Measurements from ENCODE around the gene PDZD4. TPM values are rescaled to one million over a fixed set of nuclear protein-coding genes. Genes with fewer than 3 reads are reported as not detected.

The PDZD4 gene
- polyA plus RNA-seq, 3 donors = 0.11 TPM; not detected in 2

DNA sequence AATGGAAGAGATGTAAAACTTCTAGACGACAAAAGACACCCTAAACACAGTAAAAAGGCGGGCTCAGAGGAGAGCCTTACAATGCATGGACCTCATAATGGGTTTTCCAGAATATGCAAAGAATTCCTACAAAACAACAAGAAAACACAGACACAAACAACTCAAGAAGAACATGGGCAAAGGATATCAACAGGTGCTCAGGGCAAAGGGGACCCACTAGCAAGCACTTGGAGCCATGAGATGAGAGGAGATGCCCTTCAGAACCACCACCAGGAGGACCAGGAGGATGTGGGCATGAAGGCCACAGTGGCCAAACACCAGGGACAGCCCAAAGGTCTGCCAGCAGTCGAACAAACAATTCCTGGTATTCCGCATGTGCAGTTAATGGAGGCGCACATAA, 17.2 kb downstream of the PDZD4 start:
- H3K4me1 ChIP-seq (ENCODE audit: control insufficient read depth in 1 of 2, insufficient read depth in 2 of 2, low read length in 2 of 2) = no peaks in the 10 kb centered on the region
- no peak overlapping the region for H3K27ac ChIP-seq (ENCODE audit: low read depth in 1 of 2, low read length in 2 of 2)
- H3K9ac ChIP-seq (ENCODE audit: insufficient read depth, low read length, poor library complexity, severe bottlenecking) = no peak overlapping the region
- intact Hi-C loops (cut with micrococcal nuclease) = no loop called here
- H3K9me3 Mint-ChIP-seq = peaks cover 0 to 18% (median 0%) of the 10 kb centered on the region in 7 donors
- no peak overlapping the region for H2AFZ ChIP-seq (ENCODE audit: insufficient read depth, low read depth, low read length, poor library complexity, severe bottlenecking)
- TF ChIP-seq, protein P1, sequence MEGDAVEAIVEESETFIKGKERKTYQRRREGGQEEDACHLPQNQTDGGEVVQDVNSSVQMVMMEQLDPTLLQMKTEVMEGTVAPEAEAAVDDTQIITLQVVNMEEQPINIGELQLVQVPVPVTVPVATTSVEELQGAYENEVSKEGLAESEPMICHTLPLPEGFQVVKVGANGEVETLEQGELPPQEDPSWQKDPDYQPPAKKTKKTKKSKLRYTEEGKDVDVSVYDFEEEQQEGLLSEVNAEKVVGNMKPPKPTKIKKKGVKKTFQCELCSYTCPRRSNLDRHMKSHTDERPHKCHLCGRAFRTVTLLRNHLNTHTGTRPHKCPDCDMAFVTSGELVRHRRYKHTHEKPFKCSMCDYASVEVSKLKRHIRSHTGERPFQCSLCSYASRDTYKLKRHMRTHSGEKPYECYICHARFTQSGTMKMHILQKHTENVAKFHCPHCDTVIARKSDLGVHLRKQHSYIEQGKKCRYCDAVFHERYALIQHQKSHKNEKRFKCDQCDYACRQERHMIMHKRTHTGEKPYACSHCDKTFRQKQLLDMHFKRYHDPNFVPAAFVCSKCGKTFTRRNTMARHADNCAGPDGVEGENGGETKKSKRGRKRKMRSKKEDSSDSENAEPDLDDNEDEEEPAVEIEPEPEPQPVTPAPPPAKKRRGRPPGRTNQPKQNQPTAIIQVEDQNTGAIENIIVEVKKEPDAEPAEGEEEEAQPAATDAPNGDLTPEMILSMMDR (IDR thresholded peaks at IDR 0.05) = no peak
- H3K4me1 Mint-ChIP-seq = peaks cover 12% of the 10 kb centered on the region
- H3K4me3 Mint-ChIP-seq = no peak overlapping the region
- no peaks in the 10 kb centered on the region for H3K36me3 ChIP-seq (replicated peaks in 1 of 2; ENCODE audit: control insufficient read depth in 1 of 2, insufficient read depth in 2 of 2, low read length in 2 of 2)
- no peaks in the 10 kb centered on the region for H3K36me3 Mint-ChIP-seq
- H3K27me3 ChIP-seq (ENCODE audit: control insufficient read depth in 2 of 2, insufficient read depth in 2 of 2, low read length in 2 of 2) = peaks cover 0 to 15% of the 10 kb centered on the region in 2 donors
- 100% methylated on average over 3 of the region's 5 CpGs for WGBS (ENCODE audit: insufficient coverage)
- no peaks in the 10 kb centered on the region for H3K79me2 ChIP-seq (ENCODE audit: insufficient read depth, low read length)
- peaks cover 31 to 60% (median 54%) of the 10 kb centered on the region in 3 donors for H3K27me3 Mint-ChIP-seq (ENCODE audit: low read depth in 3 of 3)
- no peak for DNase-seq
- H3K4me3 ChIP-seq (replicated peaks in 1 of 3; ENCODE audit: low read depth in 2 of 3, low read length in 3 of 3) = no peak overlapping the region
- H3K4me2 ChIP-seq (replicated peaks; ENCODE audit: extremely low read depth, low read length, poor library complexity, severe bottlenecking) = no peak overlapping the region
- H4K20me1 ChIP-seq (ENCODE audit: insufficient read depth, low read length) = no peaks in the 10 kb centered on the region
- no peak overlapping the region for H3K27ac Mint-ChIP-seq
- no peaks in the 10 kb centered on the region for H3K9me3 ChIP-seq (replicated peaks in 1 of 2; ENCODE audit: control insufficient read depth in 1 of 2, insufficient read depth in 1 of 2, low read length in 2 of 2)

DNA sequence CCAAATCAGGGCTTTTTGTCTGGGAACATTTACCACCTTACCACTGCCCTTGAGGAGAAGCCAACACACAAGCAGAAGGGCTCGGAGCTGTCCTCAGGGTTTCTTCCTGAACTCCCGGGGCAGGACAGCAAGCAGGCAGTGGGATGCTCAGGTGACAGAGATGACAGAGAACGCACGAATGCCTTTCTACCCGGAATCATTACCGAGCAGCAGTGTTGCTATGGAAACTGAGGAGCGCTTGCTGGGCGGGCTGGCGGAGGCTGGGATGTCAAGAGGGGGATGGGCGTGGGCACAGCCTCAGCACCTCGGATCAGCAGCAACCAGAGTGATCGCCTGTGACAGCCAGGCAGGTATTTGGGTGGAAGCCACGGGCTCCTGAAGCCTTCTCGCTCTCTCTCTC, 18.1 kb downstream of the PDZD4 start:
- Histone ChIP-seq H3K4me1 (ENCODE audit: control insufficient read depth in 1 of 2, insufficient read depth in 2 of 2, low read length in 2 of 2) (no peaks in the 10 kb centered on the region), H3K9me3 (replicated peaks in 1 of 2; ENCODE audit: control insufficient read depth in 1 of 2, insufficient read depth in 1 of 2, low read length in 2 of 2) (no peaks in the 10 kb centered on the region), H4K20me1 (ENCODE audit: insufficient read depth, low read length) (no peaks in the 10 kb centered on the region), H3K4me3 (replicated peaks in 1 of 3; ENCODE audit: low read depth in 2 of 3, low read length in 3 of 3) (no peak overlapping the region), H3K79me2 (ENCODE audit: insufficient read depth, low read length) (no peaks in the 10 kb centered on the region), H3K36me3 (replicated peaks in 1 of 2; ENCODE audit: control insufficient read depth in 1 of 2, insufficient read depth in 2 of 2, low read length in 2 of 2) (no peaks in the 10 kb centered on the region), H3K4me2 (replicated peaks; ENCODE audit: extremely low read depth, low read length, poor library complexity, severe bottlenecking) (no peak overlapping the region), H3K27me3 (ENCODE audit: control insufficient read depth in 2 of 2, insufficient read depth in 2 of 2, low read length in 2 of 2) (peaks cover 0 to 7% of the 10 kb centered on the region in 2 donors), H3K9ac (ENCODE audit: insufficient read depth, low read length, poor library complexity, severe bottlenecking) (no peak overlapping the region), H2AFZ (ENCODE audit: insufficient read depth, low read depth, low read length, poor library complexity, severe bottlenecking) (no peak overlapping the region), H3K27ac (ENCODE audit: low read depth in 1 of 2, low read length in 2 of 2) (no peak overlapping the region)
- DNase-seq = no peak
- H3K4me1 Mint-ChIP-seq = peaks cover 12% of the 10 kb centered on the region
- 71% methylated on average over 5 of the region's 14 CpGs for WGBS (ENCODE audit: insufficient coverage)
- peaks cover 0 to 12% (median 3%) of the 10 kb centered on the region in 7 donors for H3K9me3 Mint-ChIP-seq
- H3K36me3 Mint-ChIP-seq = no peaks in the 10 kb centered on the region
- no peak overlapping the region for H3K4me3 Mint-ChIP-seq
- no peak overlapping the region for H3K27ac Mint-ChIP-seq
- intact Hi-C loops (cut with micrococcal nuclease) = no loop called here
- peaks cover 24 to 50% (median 45%) of the 10 kb centered on the region in 3 donors for H3K27me3 Mint-ChIP-seq (ENCODE audit: low read depth in 3 of 3)
- TF ChIP-seq, protein P1 (IDR thresholded peaks at IDR 0.05) = no peak
